HG03571 (cell line): ENCODE results near the gene GAGE13.
"Not testable (repeated sequence)": the region's sequence is repeated elsewhere in the genome, so short reads cannot be mapped to it uniquely, and the experiment has no call there.

Experiments used
- ATAC-seq: cut with Tn5 transposase; IDR thresholded peaks from one replicate; pipeline ENCODE4 v1.9.1; 2021; ENCODE audit not compliant: unreplicated experiment

Gene GAGE13, protein sequence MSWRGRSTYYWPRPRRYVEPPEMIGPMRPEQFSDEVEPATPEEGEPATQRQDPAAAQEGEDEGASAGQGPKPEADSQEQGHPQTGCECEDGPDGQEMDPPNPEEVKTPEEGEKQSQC

DNA sequence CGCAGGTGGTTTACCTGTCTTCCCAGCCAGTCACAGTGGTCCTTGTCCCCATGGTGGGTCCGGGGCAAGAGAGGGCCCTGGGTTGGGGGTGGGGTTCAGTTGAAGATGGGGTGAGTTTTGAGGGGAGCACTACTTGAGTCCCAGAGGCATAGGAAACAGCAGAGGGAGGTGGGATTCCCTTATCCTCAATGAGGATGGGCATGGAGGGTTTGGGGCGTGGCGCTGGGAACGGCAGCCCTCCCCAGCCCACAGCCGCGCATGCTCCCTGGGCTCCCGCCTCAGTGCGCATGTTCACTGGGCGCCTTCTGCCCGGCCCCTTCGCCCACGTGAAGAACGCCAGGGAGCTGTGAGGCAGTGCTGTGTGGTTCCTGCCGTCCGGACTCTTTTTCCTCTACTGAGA, at the start of gene GAGE13:
Gene GAGE13, plus strand, starts transcription at position 301 of the 400 bp plus-strand sequence. CDS start 1,156 bp downstream, outside the sequence.
- ATAC-seq: not testable (repeated sequence)

DNA sequence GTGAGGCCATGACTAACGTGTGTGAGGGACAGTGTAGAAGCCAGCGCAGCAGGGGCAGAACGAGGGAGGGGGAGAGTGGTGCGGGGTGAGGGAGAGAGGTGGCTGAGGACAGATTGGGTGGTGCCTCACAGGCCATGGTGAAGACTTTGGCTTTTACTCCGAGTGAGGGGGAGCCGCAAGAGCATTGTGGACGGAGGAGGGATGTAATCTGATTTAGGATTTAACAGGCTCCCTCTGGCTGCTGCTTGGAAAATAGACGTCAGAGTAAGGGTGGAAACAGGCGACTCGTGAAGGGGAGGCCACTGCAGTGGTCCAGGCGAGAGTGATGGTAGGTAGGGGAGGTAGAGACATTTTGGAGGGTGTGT, 48.8 kb upstream of the GAGE13 start:
- ATAC-seq: no peak

DNA sequence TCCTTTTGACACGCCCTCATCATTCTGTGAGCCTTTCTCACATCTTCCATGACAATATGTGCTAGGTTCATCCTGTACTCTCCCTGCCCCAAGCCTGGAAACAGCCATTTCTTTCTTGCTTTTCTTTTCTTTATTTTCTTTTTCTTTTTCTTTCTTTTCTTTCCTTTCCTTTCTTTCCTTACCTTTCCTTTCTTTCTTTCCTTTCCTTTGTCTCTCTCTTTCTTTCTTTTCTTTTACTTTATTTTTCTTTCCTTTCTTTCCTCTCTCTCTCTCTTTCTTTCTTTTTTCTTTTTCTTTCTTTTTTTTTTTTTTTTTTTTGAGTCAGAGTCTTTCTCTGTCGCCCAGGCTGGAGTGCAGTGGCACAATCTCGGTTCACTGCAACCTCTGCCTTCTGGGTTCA, 47.2 kb upstream of the GAGE13 start:
- no peak for ATAC-seq

DNA sequence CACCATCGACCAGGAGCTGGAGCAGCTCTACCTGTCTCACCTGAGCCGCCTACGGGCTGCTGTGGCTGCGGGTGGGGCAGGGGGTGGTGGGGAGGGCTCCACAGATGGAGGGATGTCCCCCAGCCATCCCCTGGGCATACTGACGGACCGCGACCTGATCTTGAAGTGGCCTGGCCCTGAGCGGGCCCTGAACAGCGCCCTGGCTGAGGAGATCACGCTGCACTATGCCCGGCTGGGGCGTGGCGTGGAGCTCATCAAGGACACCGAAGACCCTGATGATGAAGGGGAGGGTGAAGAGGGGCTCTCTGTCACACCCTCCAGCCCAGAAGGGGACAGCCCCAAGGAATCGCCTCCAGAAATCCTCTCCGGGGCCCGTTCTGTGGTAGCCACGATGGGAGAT, 45.2 kb upstream of the GAGE13 start:
- no peak for ATAC-seq

DNA sequence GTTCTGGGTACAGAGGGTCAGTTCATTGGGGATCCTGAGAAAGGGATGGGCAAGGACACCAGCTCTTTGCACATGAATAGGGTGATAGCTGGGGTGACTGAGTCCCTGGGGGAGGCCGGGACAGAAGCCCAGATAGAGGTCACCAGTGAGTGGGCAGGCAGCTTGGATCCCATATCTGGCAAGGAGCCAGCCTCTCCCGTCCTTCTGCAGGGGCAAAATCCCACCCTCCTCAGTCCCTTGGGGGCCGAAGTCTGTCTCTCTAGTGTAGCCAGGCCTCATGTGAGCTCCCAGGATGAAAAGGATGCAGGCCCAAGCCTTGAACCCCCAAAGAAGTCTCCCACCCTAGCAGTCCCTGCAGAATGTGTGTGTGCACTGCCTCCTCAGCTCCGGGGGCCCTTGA, 44.8 kb upstream of the GAGE13 start:
- no peak for ATAC-seq

DNA sequence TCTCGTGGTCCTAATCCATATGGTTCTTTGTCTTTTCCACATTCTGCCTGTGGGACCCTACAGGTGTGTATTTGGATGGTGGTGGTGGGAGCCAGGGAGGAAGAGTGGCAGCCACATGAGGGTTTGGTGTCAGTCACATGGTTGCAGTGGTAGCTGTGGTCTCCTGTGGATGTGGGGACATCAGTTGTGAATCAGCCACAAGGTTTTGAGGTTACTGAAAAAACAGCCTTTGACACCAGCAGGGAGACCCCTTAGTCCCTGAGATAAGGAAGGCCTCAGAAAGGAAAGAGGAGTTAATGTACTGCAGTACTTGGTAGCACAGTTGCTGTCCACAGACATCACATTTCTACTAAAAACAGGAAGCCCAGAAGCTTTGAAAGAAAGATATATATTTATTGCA, 43.7 kb upstream of the GAGE13 start:
- no peak for ATAC-seq

DNA sequence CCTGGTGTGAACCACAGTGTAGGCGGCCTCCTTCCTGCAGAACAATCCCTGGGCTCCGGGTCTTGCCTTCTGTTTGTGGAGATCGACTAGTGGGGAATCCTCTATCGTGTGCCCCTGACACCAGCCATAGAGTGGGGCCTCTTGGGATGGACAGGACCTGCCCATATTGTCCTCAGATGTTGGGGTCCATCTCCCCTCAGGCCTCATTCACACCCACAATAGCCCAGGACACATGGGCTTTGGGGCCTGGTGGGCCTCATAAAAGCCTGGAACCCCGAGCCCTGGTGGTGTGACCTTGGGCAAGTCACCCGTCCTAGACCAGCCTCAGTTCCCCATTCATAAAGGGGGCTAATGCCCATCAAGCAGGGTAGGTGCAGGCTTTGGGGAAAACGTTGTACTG, 41.2 kb upstream of the GAGE13 start:
- no peak for ATAC-seq

DNA sequence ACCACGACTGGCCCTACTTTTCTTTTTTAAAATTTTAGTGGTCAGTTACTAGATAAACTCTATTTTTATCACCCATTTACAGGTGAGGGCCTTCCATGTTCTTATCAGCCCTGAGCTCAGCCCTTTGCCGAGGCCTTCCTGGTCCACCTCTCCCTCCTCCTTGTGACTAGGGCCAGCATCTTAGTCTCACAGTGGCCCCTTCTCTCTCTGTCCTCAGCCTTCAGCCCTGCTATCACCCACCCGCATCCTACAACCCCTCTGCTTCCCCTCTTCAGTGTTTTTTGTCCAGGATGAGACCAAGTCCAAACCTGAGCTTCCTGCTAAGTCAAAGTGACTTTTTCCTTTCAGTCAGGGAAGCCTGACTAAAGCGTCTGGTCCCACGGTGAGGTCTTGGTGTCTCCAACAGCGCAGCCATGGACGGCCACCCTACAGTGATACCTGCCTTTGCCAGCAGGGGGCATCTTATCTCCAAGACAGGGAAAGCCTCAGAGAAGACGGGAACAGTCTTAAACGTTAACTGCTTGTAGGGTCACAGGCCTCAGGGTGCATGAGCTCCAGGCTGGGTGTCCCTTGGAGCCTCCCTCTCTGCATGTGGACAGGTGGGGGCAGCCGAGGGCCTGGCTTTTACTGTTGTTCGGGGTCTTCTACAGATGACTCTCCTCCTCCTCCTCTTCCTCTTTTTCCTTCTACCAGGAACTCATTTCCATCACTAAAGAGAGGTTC, 39.6 kb upstream of the GAGE13 start:
- ATAC-seq: no peak

DNA sequence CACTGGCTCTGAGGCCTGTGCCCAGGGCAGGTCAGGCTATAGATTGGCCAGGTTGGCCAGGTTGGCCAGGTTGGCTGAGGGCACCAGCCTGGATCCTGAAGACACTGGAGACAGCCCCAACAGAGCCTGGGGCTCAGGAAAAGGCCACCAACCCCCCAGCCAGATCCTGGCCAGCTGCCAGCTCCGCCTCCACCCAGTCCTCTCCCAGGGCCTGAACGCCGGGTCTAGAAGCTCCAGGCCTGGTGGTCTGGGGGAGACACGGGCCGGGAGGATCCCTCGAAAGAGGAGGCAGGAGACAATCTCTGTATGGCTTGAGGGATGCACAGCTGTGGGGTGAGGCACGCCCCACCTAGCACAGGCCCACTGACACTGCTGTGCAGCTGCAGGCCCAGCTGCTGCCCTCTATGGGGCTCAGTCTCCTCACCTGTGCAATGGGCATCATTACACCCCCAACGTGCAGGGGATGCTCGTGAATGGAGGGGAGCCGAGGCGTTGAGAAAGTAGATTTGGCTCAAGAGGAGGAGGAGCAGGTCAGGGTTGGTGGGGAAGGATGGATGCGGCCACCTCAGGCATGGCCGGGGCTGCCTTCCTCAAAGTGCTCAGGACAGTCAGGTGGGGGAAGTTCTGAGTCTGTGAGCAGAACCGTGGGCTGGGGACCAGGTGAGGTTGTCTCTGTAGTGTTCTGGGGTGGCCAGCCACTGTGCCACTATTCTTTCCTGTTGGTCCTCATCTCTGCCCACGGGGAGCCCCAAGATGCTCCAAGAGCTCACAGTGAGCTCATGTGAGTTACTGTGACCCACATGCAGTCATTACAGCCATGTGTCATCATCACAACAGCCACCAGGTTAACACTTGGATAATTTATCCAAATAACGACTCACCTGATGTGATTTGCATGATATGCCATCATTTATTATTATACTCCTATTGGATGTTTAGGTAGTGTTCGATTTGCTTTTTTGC, 38.7 kb upstream of the GAGE13 start:
- ATAC-seq: no peak

DNA sequence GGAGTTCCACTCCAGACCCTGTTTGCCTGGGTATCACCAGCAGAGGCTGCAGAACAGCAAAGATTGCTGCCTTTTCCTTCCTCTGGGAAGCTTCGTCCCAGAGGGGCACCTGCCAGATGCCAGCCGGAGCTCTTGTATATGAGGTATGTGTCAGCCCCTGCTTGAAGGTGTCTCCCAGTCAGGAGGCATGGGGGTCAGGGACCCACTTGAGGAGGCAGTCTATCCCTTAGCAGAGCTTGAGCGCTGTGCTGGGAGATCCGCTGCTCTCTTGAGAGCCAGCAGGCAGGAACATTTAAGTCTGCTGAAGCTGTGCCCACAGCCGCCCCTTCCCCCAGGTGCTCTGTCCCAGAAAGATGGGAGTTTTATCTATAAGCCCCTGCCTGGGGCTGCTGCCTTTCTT, 32.1 kb upstream of the GAGE13 start:
- ATAC-seq: not testable (repeated sequence)

DNA sequence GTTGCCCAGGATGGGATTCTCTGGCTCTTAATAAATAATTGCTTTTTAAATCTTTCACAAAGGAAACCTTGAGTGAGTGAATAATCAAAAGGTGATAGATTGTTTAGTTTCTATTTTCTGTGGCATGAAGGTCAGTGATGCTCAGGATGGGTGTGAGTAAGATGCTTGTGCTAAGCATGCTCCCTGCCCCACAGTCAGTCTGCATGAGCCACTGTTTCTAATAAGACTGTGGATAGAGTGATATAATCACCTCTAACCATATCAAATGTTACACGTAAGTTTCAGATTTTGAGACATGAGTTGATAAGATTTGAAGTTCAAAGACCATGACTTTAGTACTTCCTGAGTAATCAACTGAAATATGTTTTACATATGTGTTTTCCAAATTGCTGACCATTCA, 30.7 kb upstream of the GAGE13 start:
- ATAC-seq: no peak

DNA sequence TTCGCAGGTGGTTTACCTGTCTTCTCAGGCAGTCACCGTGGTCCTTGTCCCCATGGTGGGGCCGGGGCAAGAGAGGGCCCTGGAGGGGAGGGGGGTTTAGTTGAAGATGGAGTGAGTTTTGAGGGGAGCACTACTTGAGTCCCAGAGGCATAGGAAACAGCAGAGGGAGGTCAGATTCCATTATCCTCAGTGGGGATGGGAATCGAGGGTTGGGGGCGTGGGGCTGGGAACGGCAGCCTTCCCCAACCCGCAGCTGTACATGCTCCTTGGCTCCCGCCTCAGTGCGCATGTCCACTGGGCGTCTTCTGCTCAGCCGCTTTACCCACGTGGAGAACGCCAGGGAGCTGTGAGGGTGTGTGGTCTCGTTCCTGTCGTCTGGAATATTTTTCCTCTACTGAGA, 28.0 kb upstream of the GAGE13 start, which contains the start of gene GAGE10:
Gene GAGE10, plus strand, starts transcription at position 301 of the 400 bp plus-strand sequence. CDS start 1,214 bp downstream, outside the sequence.
- ATAC-seq: no peak

DNA sequence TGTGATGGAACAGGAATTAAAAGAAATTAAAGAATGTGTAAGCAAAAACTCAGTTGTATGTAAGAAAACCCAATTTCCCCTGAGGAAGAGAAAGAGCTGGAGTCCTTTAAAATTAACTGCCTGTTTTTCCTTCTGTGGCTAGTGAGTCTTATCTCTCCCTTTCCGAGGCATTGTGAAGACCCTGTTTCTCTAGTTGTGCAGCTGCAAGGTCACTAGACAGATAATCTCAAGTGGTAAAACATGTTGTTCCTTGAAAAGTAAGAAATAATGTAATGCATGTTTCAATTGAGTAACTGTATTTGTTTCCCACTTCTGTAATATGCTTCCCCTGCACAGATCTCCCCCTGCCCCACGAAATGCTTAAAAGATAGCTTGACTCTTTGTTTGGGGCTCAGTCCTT, 23.6 kb upstream of the GAGE13 start:
- not testable (repeated sequence) for ATAC-seq

DNA sequence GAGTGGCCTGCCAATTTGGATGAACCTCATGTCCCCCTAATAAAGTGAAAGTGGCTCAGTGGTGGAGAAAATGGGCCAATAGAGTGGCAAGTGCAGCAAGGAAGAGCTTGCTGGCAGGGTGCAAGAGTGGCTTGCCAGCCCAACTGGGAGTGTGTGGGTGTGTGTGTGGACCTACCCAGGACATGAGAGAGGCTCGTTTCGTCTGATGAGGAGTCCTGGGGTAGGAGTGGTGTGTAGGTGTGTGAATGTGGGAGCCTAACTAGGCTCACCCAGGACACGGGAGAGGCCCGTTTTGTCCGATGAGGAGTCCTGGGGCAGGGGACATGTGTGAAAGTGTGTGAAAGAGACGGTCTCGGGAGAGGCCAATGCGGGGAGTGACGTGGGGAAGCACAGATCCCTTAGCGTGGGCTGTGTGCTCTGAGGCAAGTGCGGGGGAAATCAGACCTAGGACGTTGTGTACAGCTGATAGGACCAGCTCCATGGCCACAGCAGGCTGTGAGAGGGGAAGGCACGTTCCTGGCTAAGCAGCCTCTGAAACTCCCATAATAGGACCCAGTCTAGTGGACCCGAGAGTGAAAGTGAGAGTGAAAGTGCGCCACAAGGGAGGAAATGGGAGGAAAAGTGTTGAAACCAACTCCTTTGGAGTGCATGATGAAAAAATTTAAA, 22.6 kb upstream of the GAGE13 start:
- ATAC-seq: no peak

DNA sequence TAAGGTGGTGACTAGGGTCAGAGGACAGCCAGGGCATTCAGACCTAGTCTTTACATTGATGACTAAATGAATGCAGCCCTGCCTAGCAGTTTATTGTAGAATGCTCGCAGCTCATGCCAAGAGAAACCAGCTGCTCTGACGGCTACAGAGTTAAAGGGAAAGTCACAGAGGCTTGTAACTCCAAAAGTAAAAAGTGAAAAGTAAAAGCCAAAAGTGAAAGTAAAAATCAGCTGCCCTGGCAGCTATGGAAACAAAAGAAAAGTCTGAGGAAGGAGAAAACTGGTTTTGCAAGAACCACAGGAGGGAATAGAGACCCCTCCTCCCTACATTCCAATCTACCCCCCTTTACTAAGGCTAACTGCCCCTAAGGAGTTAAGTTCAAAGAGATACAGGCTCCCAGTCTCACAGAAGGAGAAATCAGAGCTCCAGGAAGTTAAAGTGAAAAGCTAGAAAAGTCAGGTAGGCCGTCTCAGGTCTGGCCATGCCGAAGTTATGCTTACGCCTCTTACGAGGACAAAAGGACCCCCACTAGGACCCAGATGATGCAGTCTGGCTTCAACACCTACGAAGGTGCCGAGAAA, 21.9 kb upstream of the GAGE13 start:
- no peak for ATAC-seq

DNA sequence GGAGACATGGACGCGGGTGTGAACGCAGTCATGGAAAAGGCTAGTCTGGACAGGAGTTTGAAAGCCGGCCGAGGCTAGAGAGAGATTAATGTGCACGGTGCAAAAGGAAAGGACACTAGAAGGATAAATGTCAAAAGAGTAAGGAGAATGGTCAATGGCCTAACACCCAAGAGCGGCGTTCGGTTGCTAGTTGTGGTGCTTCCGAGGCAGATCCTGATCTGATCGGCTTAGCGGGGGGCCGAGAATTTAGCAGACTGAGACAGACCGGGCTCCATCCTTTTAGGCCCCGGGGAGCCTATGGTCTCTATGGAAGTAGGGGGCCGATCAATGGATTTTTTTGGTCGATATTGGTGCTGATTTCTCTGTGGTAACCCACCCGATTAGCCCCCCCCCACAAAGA, 21.0 kb upstream of the GAGE13 start:
- ATAC-seq: no peak

DNA sequence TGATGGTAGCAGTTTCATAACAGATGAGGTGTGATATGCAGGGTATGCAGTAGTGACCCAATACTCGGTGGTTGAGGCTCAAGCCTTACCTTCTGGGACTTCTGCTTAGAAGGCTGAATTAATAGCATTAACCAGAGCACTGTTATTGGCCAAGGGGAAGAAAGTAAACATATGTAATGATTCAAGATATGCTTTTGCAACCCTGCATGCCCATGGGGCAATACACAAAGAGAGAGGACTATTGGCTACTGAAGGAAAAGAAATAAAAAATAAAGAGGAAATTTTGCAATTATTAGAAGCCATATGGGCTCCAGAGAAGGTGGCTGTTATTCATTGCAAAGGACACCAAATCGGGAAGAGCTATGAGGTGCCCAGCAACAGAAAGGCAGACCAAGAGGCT, 19.2 kb upstream of the GAGE13 start:
- no peak for ATAC-seq

DNA sequence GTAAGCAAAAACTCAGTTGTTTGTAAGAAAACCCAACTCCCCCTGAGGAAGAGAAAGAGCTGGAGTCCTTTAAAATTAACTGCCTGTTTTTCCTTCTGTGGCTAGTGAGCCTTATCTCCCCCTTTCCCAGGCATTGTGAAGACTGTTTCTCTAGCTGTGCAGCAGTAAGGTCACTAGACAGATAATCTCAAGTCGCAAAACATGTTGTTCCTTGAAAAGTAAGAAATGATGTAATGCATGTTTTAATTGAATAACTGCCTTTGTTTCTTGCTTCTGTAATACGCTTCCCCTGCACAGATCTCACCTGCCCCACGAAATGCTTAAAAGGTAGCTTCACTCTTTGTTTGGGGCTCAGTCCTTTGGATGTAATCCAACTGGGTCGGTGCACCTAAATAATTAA, 15.3 kb upstream of the GAGE13 start:
- no peak for ATAC-seq

DNA sequence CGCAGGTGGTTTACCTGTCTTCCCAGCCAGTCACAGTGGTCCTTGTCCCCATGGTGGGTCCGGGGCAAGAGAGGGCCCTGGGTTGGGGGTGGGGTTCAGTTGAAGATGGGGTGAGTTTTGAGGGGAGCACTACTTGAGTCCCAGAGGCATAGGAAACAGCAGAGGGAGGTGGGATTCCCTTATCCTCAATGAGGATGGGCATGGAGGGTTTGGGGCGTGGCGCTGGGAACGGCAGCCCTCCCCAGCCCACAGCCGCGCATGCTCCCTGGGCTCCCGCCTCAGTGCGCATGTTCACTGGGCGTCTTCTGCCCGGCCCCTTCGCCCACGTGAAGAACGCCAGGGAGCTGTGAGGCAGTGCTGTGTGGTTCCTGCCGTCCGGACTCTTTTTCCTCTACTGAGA, 9.6 kb upstream of the GAGE13 start, which contains the start of gene GAGE12J:
Gene GAGE12J, plus strand, starts transcription at position 301 of the 400 bp plus-strand sequence. CDS start 1,157 bp downstream, outside the sequence.
- not testable (repeated sequence) for ATAC-seq

DNA sequence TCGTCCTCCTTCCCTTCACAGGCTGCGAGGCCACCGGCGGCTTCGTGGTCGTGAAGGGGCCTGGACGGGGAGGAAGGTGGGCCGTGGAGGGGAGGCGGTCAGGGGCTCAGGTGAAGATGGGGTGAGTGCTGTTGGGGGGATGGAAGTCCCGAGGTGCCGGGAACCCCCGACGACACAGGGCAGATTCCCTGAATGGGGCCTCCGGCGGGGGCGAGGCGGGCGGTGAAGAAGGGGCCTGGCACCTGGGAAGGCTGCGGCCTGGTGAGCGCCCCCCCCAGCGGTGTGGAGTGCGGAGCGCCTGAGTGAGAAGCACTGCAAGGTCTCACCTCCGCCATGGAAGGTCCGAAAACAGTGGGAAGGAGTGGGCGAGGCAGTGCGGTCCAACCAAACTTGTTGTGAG, 9.1 kb upstream of the GAGE13 start:
- ATAC-seq: not testable (repeated sequence)

DNA sequence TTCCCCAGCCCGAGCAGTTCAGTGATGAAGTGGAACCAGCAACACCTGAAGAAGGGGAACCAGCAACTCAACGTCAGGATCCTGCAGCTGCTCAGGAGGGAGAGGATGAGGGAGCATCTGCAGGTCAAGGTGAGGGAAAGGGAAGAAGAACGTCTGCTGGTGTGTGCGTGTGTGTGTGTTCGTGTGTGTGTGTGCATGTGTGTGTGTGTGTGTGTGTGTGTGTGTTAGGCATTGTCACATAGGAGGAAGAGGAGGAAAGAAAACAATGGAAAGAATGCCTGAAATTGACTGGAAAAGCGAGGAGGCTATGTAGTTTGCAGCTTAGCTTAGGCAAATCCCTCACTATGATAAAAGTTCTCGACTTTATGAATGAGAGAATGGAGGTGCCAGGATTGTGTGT, 7.6 kb upstream of the GAGE13 start:
- not testable (repeated sequence) for ATAC-seq
